Stimulated activated naive CD4-positive, alpha-beta T cell (primary cell): Measurements from ENCODE around the gene MRAP2.
"Not testable (repeated sequence)": the region's sequence is repeated elsewhere in the genome, so short reads cannot be mapped to it uniquely, and the experiment has no call there.

Experiments
- DNase-seq, 6 experiments: peaks; one replicate each; lab custom pipeline; 2025; lab: John Stamatoyannopoulos, UW

MRAP2 gene

DNA sequence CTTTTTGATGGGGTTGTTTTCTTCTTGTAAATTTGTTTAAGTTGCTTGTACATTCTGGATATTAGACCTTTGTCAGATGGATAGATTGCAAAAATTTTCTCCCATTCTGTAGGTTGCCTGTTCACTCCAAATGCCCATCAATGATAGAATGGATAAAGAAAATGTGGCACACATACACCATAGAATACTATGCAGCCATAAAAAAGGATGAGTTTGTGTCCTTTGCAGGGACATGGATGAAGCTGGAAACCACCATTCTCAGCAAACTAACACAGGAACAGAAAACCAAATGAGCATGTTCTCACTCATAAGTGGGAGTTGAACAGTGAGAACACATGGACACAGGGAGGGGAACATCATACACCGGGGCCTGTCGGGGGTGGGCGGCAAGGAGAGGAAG, 1.6 kb upstream of the MRAP2 start:
- not testable (repeated sequence) for DNase-seq

DNA sequence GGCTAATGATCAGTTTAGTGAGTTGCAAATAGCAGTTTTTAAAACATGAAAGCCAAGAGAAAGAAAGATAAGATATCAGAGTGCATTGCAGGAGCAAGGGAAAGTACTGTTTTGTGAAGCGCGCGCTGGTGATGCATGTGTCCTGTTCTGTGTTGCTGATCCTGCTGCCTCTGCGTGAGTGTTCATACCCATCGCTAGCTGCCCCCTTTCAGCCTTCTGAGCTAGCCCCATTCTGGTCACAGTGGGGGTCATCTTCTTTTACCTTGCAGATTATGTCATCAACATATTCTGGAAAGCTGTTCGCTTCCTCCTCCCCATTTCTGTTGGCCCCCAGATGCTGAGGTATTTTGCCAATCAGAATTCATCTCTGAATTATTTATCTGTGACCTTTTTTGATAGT, 1.9 kb downstream of the MRAP2 start:
- no peak for DNase-seq

DNA sequence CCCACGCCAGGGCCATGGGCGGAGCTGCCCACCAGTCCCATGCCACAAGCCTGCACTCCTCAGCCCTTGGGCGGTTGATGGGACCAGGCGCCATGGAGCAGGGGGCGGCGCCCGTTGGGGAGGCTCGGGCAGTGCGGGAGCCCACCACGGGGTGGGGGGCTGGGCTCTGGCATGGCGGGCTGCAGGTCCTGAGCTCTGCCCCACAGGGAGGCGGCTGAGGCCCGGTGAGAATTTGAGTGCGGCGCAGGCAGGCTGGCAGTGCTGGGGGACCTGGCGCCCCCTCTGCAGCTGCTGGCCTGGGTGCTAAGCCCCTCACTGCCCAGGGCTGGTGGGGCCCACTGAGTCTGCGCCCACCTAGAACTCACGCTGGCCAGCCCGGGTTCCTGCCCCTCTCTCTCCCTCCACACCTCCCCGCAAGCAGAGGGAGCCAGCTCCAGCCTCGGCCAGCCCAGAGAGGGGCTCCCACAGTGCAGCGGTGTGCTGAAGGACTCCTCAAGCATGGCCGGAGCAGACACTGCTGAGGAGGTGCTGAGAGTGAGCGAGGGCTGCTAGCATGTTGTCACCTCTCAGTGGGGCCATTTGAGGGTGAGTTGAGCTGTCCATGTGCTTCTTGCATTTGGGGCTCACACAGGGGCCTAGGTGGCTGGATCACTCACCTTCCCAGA, 4.0 kb downstream of the MRAP2 start:
- no peak for DNase-seq

DNA sequence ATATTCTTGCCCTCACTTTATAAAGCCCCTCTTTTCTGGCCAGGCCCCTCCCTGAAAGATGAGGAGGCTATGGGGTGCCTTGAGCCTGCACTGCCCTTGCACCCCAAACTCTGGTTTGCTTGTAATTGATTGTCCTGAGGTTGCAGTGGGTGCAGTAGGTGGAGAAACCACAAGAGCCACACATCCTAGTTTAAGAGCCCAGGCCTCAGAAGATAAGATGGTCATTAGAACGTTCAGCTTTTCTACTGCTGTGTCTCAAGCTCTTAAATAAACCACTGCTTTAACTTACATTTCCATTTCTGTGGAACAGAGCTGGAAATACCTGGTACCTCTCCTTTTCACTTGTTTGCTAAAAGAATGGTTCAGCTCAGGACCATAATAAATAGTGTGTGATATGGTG, 9.0 kb downstream of the MRAP2 start:
- DNase-seq: no peak

DNA sequence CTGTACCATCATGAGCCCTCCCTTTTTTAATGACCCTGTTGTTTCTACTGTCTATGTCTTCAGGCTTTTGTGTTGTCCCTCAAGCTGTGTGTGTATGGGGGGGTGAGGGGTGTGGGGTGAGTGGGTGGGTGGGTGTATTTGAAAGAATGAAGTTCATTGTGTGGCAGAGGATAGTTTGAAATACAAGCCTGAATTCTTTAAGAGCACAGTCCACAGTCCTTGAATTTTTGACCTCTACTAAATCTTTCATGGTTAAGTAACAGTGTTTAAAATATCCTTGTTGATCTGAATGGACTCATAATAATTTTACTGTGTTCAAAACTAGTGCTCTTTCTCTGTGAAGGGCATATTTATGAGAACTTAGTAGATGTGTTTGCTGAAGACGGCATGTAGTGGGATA, 10.0 kb downstream of the MRAP2 start:
- DNase-seq: no peak

DNA sequence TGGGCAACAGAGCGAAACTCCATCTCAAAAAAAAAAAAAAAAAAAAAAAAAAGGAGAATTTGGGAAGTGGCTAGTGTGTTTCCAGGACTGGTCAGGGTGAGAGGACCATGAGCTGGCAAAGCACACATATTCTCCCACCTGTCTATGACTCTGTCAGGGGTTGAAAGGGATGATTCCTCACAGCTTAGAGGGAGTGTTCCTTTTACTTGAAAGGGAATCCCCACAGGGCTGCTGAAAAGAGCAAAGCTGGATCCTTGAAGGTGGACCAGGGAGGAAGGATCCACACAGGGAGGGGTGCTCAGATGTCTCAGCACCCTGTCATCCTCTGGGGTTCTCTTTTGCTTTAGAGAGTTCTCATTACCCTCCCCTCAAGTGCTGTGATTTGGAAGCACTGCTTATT, 13.2 kb downstream of the MRAP2 start:
- no peak for DNase-seq

DNA sequence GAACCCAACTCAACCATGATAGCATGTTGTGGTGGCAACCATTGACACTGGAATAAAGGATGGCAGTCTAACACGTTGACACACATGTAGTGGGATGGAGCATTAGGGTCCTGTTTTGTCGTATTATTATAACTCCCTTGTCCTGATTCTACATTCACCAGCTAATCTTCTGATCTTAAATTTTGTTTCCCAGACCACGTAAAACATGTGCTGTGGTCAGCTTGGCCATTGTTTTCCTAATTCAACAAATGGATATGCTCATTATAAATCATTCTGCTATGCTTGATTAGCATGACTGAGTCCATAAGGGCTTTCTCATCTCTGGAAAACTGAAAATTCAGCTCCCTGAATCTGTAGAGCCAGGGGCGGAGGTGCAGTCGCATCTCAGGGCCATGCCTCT, 15.0 kb downstream of the MRAP2 start:
- DNase-seq: no peak

DNA sequence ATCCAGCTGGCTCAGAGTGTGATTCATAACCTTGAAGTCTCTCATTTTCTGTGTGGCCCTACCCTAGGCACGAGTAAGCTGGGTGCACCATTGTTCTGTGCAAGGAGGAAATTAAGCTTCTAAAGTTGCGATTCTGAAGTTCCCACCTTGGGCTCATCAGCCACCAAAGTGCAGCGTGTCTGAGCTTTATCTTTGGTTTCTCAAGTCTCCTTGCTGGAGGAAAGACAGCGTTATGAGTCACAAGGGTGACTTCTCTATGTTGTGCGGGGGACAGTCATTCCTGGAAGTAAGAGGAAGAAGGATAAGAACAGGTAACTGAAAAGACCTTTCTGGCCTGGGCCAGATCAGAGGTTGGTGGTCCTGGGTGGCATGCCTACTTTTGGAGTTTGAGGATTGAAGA, 16.8 kb downstream of the MRAP2 start:
- DNase-seq: no peak

DNA sequence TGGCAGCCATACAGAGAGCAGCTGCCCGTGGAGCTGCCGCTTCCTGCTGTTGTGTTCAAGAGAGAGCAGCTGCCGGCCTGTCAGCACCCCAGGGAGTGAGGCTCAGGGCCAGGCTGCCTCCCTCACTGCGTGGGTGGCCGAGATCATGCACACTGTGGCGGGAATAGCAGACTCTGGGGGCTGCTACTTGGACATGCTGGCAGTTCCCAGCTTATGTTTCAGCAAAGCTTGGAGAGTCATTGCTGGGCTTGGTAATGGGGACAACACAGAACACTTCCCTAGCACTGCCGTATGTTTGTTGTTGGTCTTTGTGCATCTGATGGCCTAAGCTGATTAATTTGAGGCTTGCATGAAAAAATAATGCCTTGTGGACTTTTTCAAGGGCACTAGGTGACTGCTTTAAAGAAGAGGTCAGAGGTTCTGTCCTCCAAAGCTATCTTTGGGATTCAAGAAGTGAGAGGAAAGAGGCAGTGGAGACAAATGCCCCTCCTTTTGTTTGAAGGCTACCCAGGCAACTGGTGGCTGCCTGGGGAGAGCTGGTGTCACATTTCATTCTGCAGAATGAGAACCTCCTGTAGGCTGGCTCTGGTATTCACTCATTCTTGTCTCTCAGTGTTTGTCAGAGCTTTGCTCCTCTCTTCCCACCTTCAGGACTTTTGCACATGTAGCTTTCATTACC, 18.8 kb downstream of the MRAP2 start:
- DNase-seq: no peak

DNA sequence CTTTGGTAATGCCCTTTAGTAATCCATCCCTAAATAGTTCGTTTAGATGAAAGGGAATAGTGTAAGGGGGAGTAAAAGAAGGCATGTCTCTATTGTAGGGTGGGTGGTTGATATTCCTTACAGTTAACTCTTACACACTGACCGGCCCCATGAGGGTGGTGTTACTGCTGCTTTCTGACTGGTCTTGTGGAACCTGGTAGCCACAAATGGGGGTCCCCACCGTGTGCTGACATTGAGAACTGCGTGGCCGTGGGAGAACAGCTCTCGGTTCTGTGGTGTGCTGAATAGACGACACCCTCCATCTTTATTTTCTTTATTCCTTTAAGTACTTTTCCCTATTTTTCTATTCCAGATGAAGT, 19.3 kb downstream of the MRAP2 start:
- DNase-seq: no peak

DNA sequence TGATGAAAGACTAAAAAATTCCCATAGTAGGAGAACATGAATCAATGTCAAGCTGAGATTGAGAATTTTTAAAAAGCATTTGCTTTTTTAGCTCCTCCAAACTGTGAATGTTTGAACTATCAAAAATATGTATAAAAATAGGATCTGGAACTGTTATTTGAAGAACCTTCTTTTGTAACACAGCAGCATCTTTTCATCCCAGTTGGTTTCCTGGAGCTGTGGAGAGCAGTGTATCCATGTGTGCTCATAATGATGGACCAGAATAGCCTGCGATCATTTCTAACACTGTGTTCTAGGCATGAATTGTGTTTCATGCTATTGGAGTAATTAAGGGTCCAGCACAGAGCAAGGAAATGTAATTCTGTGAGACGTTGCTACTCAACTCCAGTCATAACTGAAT, 22.1 kb downstream of the MRAP2 start:
- DNase-seq: no peak

DNA sequence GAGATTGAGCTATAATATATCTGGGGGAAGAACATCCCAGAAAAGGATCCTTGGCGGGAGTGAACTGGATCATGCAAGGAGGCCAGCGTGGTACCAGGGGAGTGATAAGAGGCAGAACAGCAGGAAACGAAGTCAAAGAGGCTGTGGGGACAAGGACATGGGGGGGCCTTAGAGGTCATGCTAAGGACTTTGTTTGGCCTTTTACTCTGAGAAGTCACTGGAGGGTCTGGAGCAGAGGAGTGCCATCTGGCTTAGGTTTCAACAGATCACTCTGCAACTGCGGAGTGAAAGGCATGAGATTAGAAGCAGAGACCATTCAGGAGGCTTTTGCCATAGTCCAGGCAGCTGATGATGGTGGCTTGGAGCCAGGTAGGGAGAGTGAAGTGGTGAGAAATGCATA, 24.3 kb downstream of the MRAP2 start:
- no peak for DNase-seq

DNA sequence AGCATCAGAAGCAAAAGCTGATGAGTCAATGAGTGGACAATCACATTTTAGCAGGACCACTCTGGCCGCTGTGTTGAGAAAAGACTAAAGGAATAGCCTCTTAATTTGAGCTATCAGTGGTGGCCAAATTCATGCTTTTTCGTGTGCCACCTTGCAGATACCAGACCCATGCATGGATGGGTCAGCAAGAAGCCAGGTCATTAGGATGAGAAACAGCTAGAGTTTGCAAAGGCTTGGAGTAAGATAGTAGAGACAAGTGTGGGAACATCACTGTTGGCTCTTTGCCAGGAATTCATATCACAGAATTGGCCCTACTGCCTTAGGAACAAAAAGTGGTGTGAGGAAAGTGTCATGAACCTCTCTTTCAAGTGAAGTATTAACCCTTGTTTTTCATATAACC, 25.5 kb downstream of the MRAP2 start:
- DNase-seq: no peak

DNA sequence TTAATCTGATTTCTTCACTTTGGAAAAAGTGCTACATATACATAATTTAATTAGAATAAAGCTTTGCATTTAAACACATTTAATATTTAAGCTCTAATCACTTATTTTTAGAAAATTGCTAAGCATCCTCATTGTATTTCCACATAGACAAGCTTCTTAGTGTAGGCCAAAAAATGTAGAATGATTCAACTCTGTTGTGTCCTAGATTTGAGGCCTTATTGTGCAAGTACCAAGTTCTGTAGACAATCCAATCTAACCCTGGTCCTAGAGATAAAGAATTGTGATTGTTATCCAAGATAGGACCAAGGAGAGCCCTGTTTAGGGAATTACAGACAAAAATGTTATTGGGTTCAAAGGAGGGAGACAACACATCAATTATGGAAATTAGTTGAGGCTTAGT, 27.6 kb downstream of the MRAP2 start:
- DNase-seq: no peak

DNA sequence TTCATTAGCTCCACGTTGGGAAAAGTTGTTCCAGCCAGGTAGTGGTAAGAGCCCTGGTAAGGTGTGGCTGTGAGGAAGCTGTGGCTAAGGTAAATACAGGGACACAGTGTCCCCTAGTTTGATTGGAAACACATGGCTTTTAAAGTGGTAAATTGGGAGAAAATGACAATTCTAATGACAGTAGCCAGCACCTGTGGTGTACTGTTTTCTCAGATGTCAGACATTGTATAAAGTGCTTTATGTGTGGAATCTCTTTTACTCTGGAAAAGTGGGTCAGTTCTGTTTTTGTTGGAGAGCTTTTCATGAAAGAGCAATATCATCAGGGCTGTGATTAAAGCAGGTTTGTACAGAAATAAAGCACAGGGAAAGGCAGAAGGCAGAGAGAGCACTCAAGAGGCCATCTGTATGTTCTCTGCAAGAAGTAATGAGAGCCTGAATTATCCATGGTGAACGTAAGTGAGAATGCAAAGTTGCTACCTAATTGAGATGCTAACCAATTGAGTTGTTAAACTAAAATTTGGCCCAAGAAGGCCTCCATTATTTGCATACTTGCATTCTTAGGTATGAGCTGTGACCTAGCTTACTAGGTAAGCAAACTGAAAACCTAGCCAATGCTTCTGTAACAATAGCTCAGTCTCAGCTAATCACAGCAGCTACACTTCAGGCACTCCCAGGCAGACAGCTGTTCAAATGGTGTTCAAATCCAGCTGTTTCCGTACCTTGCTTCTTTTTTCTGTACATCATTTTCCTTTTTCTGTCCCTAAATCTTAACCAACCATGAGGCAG, 28.2 kb downstream of the MRAP2 start:
- DNase-seq: no peak

DNA sequence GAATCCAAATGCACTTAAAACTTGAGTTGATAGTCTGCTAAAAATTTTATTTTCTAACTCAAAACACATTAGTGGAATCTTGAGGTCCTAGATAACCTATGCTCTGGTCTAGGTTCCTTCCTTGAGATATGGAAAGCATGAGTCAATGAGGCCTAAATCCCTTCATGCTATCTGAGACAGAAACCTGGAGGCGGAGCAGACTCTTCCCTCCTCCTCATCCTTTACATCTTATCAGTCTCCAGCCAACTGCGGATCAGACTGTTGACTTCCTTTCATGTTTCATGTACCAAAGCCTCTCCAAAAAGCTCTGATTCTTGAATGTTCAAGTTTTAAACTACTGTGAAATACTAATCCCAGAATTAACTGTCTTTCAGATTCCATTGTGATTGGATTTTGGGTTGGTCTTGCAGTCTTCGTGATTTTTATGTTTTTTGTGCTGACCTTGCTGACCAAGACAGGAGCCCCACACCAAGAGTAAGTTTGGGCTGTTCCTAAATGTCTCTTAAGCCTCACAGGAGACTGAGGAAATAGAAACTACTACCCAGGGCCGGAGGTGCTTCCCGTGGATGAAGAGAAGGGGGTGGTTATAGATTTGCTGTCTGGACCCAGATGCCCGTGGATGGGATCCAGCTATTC, 29.1 kb downstream of the MRAP2 start:
- DNase-seq: no peak

DNA sequence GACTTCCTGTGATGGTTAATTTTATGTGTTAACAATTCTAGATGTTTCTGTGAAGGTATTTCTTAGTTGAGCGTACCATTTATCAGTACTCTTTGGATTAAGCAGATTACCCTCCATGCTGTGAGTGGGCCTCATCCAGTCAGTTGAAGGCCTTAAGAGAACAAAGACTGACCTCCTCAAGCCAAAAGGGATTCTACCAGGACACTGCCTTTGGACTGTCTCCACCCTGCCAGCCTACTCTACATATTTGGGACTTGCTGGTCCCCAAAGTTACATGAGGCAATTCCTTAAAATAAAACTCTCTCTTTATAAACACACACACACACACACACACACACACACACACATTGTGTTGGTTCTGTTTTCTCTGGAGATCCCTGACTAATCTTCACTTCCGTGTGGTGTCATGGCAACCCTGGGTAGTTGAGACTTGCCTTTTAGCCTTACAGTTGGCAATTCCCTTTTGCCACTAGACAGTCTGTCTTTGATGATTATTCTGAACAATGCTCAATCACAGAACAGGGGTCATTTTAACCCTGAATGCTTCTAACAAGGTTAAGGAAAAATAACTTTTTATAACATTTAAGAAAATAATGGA, 32.2 kb downstream of the MRAP2 start:
- no peak for DNase-seq

DNA sequence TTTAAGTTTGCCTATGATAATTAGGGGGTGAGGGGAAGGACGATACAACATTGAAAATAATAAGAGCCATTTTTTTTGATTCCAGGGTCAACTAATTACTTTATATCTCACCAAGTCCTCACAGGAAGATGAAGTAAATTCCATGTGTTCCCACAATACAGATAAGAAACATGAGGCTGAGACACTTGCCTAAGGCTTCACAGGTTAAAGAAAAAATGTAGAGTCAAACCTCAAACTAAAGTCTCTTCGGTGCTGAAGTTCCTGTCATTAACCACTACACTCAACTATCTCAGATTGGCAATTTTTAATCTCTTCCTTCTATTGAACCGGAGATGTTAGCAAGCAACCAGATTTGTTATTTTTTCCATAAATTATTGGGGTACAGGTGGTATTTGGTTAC, 33.0 kb downstream of the MRAP2 start:
- DNase-seq: no peak

DNA sequence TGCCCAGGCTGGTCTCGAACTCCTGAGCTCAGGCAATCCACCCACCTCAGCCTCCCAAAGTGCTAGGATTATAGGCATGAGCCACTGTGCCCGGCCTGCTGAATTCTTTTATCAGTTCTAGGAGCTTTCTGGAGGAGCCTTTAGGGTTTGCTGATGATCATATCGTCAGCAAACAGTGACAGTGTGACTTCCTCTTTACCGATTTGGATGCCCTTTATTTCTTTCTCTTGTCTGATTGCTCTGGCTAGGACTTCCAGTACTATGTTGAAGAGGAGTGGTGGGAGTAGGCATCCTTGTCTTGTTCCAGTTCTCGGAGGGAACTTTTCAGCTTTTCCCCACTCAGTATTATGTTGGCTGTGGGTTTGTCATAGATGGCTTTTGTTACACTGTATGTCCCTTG, 35.3 kb downstream of the MRAP2 start:
- DNase-seq: not testable (repeated sequence)

DNA sequence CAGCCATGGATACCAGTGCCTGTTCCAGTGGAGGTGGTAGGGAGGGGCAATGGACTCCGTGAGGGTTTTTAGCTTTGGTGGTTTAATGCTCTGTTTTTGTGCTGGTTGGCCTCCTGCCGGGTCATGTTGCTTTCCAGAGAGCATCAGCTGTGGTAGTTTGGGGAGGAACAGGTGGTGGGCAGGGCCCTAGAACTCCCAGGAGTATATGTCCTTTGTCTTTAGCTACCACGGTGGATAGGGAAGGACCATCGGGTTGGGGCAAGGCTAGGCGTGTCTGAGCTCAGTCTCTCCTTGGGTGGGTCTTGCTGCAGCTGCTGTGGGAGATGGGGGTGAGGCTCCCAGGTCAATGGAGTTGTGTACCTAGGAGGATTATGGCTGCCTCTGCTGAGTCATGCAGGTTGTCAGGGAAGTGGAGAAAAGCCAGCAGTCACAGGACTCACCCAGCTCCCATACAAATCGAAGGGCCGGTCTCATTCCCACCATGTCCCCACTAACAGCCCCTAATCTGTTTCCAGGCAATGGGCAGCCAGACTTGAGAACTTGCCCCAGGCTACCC, 38.9 kb downstream of the MRAP2 start:
- DNase-seq: no peak

DNA sequence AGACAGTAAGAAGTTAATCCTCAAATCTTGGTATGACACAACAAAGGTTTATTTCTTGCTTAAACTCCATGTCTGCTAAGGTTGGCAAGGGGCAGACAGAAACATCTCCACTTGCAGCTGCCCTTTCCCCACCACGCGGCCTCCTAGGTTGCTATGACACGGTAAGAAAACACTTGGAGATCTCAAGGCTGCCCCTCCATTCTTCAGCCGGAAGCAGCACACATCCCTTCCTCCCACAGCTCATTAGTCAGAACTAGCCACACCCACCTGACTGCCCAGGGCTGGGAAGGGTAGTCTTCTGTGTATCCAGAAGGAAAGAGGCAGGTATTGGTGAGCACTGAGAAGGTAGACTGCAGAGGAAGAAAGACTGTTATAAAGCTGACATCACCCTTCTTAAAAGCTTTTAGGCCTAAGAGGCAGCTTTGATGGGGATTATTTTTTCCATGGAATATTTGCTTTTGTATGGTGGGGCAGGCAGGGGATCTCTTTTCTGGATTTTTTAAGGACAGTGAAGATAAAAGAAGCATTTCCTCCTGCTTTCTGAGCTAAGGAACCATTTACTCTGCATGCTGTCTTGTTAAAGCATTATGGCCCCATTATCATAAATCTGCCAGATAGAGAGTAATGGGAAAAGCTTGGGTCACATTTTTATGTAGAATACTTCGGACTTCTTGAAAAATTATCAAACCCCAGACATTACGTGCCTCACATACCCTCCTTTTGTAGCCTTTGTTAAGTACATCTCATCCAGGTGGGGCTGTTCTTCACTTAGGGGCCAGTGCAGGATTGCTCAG, 41.6 kb downstream of the MRAP2 start:
- no peak for DNase-seq
